NCI-H187 (cell line): Measurements from ENCODE around the gene PPP1R13B.
"Not testable (repeated sequence)": the region's sequence is repeated elsewhere in the genome, so short reads cannot be mapped to it uniquely, and the experiment has no call there.

ENCODE experiments used
- DNase-seq, 2 experiments: peaks; one replicate each; lab custom pipeline; 2025; lab: John Stamatoyannopoulos, UW

Gene PPP1R13B

GRCh38 chr14:103832046-103832445, 15.3 kb downstream of the PPP1R13B start:
- DNase-seq: no peak

GRCh38 chr14:103830511-103831270, 16.7 kb downstream of the PPP1R13B start:
- no peak for DNase-seq

- no peak for DNase-seq
Measured at GRCh38 chr14:103828315-103828967, 18.9 kb downstream of the PPP1R13B start.

- DNase-seq: no peak
Measured at GRCh38 chr14:103825101-103825500, 22.3 kb downstream of the PPP1R13B start.

- DNase-seq: no peak
Measured at GRCh38 chr14:103820908-103821307, 26.5 kb downstream of the PPP1R13B start.

GRCh38 chr14:103820382-103820781, 27.0 kb downstream of the PPP1R13B start:
- DNase-seq: no peak

GRCh38 chr14:103819503-103820307, 27.7 kb downstream of the PPP1R13B start:
- peak; percentile 64 to 82 for DNase-seq

GRCh38 chr14:103818870-103819269, 28.5 kb downstream of the PPP1R13B start:
- no peak for DNase-seq

GRCh38 chr14:103818422-103818821, 29.0 kb downstream of the PPP1R13B start:
- no peak for DNase-seq

GRCh38 chr14:103817595-103817994, 29.8 kb downstream of the PPP1R13B start:
- no peak for DNase-seq

GRCh38 chr14:103816991-103817390, 30.4 kb downstream of the PPP1R13B start:
- no peak for DNase-seq

- DNase-seq: no peak
Measured at GRCh38 chr14:103815253-103815652, 32.1 kb downstream of the PPP1R13B start.

- no peak for DNase-seq
Measured at GRCh38 chr14:103811189-103811588, 36.2 kb downstream of the PPP1R13B start.

- DNase-seq: peak in 1 of 2 experiments; percentile 63
Measured at GRCh38 chr14:103808403-103809001, 38.9 kb downstream of the PPP1R13B start.

GRCh38 chr14:103806805-103807204, 40.6 kb downstream of the PPP1R13B start:
- DNase-seq: no peak

- DNase-seq: no peak
Measured at GRCh38 chr14:103805708-103806107, 41.7 kb downstream of the PPP1R13B start.

GRCh38 chr14:103803661-103804060, 43.7 kb downstream of the PPP1R13B start:
- DNase-seq: no peak

GRCh38 chr14:103802356-103802755, 45.0 kb downstream of the PPP1R13B start:
- no peak for DNase-seq

GRCh38 chr14:103801459-103801858, 45.9 kb downstream of the PPP1R13B start:
- no peak for DNase-seq

GRCh38 chr14:103793192-103793591, 54.2 kb downstream of the PPP1R13B start:
- DNase-seq: not testable (repeated sequence)

- DNase-seq: no peak
Measured at GRCh38 chr14:103788086-103788485, 59.3 kb downstream of the PPP1R13B start.

GRCh38 chr14:103782376-103782775, 65.0 kb downstream of the PPP1R13B start:
- DNase-seq: no peak
